Superior temporal gyrus (tissue), 1 donor: Measurements from ENCODE around the gene DAPP1.

Experiments
- DNase-seq: peaks from one replicate; pipeline ENCODE4 v3.0.0-alpha.2; 2016; ENCODE audit errors: extremely low spot score

The DAPP1 gene

GRCh38 chr4:99894998-99895397, 78.4 kb downstream of the DAPP1 start:
- no peak for DNase-seq

DNA sequence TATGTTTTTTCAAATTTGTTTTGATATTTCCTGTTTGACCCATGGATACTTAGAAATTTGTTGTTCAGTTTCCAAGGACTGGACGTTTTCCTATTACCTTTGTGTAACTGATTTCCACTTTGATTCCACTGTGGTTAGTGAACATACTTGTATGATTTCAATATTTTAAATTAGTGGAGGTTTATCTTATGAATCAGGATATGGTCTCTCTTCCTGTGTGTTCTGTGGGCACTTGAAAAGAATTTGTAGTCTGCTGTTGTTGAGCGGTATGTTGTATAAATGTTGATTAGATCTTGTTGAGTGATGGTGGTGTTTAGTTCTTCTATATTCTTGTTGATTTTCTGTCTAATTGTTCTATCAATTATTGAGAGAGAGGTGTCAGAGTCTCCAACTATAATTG, 98.8 kb downstream of the DAPP1 start:
- no peak for DNase-seq

DNA sequence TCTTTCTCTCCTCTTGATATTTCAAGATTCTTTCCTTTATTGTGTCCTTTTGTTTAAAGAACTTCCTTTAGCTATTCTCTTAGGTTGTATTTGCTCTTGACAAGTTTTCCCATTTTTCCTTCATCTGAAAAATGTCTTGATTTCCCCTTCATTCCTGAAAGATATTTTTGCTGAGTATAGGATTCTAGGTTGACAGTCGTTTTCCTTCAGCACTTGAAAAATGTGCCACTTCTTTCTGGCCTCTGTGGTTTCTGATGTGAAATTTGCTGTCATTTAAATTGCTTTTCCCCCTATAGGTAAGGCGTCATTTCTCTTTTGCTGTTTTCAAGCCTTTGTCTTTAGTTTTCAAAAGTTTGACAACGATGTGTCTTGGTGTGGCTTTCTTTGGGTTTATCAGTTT, 100.9 kb downstream of the DAPP1 start:
- DNase-seq = no peak

DNA sequence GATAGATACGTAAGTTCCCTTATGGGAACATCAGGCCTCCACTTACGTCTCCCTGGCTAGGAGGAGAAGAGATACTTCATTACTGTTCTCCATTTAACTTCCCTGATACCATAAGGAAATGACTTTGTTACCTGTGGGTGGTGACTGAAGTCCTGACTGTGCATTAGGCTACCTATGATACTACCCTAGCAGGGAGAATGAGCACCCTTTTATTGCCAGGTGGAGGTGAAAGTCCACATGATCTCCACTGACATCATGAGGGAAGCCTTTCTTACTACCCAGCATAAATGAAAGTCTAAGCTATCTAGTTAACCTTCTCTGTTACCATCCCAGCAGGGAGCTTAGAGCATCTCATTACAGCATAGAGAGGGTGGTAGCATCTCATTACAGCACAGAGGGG, 102.0 kb downstream of the DAPP1 start:
- DNase-seq = no peak
